Femur (tissue), 1 donor: ENCODE results near the gene ZNF423.
A peak's percentile ranks its signal among the peaks of the same experiment; 100 is the strongest.
"Not testable (repeated sequence)": the region's sequence is repeated elsewhere in the genome, so short reads cannot be mapped to it uniquely, and the experiment has no call there.

Experiments
- DNase-seq: peaks from one replicate; pipeline ENCODE4 v3.0.0-alpha.2; 2017

The ZNF423 gene

GRCh38 chr16:49690778-49691177, 165.1 kb downstream of the ZNF423 start:
- DNase-seq: no peak

GRCh38 chr16:49688036-49688697, 167.7 kb downstream of the ZNF423 start:
- DNase-seq: no peak

DNA sequence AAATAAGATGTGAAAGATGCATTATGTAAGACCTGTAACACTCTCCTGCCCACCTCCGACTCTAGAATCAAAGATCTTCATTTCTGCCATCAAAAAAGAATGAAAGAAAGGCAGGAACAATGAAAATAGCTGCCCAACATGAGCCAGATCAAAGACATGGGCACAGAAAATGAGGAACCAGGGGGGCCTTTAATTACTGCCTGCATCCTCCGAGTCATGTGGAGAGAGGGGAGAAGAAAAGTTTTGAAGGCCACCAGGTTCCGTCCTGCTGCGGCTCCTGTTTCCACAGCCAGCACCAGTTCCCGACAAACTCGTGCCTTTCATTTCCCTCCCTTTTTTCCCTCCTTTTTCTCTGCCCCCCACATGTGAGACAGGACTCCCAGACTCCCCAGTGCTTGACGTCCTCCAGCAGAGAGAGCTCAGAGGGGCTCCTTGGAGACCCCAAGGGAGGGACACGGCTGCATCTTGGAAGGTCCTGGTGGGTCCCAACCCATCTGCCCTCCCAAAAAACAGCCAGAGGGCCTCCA, 168.4 kb downstream of the ZNF423 start:
- DNase-seq: no peak

DNA sequence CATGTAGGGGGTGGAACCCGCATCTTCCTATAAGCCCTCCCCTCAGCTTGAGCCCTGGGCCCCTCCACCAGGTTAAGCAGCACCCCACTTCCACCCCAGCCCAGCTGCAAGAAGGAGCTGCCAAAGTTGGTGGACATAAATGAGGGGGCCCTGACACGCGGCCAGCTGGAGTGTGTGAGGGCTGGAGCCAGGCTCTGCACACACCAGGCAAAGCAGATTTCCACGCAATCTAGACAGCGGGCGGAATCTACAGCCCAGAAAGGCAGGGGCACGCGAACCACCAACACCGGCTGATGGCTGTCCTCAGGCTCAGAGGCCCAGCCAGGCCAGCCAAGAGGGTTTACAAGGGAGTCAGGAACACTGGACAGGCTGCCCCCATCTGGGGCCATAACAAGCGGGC, 171.2 kb downstream of the ZNF423 start:
- no peak for DNase-seq

GRCh38 chr16:49682577-49683165, 173.2 kb downstream of the ZNF423 start:
- no peak for DNase-seq

- no peak for DNase-seq
These were observed 174.6 kb downstream of the ZNF423 start for GRCh38 chr16:49681217-49681883.

- no peak for DNase-seq
These were observed 176.8 kb downstream of the ZNF423 start for GRCh38 chr16:49679095-49679494.

DNA sequence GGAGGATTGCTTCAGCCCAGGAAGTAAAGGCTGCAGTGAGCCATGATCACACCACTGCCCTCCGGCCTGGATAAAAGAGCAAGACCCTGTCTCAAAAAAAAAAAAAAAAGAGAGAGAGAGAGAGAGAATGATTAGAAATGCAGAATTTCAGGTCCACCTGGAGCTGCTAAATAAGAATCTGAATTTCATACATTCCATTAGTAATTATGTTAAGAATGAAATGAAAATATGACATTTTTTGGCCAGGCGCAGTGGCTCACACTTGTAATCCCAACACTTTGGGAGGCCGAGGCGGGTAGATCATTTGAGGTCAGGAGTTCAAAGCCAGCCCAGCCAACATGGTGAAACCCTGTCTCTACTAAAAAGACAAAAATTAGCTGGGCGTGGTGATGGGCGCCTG, 178.3 kb downstream of the ZNF423 start:
- DNase-seq: not testable (repeated sequence)

DNA sequence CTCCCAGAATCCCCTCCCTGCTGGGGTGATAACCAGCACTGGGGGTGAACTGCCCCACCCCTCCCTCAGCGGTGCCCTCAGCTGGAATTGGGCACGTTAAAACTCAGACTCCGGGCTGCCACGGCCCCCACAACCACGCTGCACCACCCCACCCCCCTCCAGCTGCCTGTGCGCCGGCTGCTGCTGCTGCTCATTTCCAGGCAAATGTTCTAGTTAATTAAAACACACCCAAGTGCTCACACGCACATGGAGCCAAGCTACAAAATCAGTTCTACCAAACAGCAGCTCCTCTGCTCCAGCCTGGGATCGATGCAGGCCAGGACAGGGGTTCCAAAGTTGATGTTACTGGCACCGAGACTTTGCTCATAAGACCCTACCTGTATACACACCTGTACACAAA, 180.5 kb downstream of the ZNF423 start:
- peak; percentile 52 for DNase-seq

- DNase-seq: no peak
These were observed 180.9 kb downstream of the ZNF423 start for GRCh38 chr16:49674990-49675389.

DNA sequence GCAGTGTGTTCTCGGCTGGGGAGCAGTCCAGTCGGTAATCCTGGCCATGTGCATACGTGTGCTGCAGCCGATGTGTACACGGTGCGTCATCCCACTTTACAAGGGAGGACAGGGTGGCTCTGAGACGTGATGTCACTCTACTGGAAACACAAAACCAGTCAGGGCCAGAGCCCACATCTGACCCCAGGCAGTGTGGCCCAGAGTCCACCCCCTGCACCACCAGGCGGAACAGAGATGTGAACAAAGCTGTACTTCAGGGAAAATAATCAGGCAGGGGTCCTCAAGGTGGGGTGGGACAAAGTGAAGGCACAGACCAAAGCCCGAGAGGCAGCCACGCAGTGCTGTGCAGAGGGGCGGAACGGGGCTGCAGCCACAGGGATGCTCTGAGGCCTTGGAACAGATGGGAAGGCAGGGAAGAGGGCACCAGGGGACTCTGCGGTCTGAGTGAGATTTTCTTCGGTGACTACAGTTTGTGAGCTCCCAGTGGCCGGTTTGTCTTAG, 181.5 kb downstream of the ZNF423 start:
- DNase-seq: no peak

- DNase-seq: no peak
These were observed 182.5 kb downstream of the ZNF423 start for GRCh38 chr16:49673442-49673841.

DNA sequence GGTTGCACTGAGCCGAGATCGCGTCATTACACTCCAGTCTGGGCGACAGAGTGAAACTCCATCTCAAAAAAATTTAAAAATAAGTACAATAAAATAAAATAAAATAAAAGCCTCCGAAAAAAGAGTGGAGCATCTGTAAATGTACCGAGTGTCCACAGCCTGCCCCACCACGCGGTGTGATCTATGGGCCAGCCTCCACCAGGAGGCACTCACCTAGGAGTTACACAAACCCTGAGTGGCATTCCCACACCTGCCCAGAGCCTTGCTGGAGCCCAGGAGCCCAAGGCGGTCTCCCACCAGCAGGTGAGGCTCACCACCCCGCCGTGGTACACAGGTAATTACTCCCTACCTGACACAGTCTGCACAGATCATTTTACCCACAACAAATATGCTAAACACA, 183.2 kb downstream of the ZNF423 start:
- DNase-seq: no peak

DNA sequence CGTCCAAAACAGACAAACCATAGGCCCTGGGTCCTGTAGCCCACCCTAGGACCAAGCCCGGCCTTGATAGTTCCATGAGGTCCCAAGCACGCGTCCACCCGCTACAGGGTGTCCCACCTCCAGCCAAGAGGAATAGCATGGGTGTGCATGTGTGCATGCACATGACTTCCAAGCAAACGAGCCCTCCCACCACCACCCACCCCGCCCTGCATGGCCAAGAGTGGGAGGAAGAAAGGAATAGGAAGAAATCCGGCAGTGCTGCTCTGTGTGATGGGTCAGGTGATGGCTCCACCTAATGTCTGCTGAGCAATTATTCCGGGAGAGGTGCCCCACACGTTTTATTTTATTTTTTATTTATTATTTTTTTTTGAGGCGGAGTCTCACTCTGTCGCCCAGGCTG, 184.6 kb downstream of the ZNF423 start:
- no peak for DNase-seq

GRCh38 chr16:49670627-49671026, 185.3 kb downstream of the ZNF423 start:
- no peak for DNase-seq

DNA sequence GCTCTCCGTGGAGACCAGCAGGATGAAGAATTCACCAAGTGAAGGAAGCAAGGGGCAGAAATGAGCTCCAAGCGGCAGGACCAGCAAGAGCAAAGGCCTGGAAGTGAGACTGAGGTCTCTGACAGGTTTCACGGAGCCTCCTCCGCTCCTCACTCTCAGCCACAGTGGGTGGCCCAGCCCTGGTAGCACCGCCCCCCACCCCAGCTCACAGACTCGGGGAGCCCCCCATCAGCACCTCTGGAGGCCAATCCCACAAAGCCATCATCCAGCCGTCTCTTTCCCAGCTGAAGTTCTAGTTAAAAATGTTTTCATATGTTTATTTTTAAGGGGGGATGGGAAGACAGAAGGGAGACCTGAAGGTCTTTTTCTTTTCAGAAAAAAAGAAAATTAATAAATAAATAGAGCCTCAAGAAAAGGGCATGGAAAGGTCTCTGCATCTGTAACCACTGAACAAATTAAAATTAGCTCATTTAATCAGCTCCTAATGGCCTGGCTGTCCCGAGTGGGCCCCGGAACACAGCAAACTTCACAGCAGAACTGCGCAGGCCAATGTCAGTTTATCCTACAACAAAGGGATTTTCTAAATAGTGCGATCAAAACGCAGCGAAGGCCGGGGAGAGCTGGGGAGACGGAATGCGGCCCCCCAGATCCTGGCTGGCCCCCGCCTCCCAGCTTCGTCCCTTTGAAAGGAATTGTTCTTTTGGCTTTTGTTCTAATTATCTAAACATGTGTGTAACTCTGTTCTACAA, 190.3 kb downstream of the ZNF423 start:
- peak; percentile 38 for DNase-seq

DNA sequence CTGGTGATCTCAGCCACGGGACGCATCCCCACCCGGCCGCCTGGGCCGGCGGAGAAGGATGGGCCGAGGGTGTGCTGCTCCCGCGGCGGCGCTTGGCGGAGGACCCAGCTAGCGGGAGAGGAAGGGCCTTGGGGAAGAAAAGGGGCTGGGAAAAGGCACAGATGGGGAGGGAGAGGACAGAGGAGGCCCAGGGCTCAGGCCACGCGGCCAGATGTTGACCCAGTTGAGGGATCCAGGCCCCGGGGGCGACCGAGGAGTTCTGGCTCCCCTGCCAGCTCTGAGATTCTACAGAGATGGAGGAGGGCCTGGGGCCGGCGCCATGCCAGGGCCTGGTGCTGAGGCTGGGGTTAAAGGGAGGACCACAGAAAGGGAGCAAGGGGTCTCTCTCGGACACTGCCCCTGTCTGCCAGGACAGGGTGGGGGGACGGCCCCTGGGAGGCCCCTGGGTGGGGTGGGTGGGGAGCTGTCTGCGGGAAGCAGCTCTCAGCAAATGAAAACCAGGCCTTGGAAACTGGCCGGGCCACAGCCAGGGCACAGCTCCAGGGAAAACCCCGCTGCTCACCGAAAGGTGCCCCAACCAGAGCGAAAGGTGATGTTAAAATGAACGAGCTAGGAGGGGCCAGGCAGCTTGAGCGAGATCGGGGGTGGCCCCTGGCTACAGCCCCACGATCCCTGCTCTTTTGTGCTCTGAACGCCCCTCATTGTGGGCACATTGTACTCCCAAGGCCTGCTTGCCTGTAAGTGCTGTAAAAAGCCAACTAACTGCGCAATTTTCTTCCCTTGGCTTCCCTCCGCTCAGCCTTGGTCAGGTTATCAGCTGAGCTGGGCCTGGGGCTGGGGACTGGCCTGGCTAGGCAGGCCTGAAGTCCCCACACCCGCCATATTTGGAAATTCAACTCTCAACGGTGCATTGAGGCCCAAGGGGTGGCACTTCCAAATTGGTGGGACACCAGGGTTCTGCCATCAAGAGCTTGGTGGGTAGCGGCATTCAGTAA, 191.4 kb downstream of the ZNF423 start:
- peak; percentile 74 for DNase-seq

GRCh38 chr16:49663081-49664065, 192.5 kb downstream of the ZNF423 start:
- DNase-seq: peak; percentile 64

DNA sequence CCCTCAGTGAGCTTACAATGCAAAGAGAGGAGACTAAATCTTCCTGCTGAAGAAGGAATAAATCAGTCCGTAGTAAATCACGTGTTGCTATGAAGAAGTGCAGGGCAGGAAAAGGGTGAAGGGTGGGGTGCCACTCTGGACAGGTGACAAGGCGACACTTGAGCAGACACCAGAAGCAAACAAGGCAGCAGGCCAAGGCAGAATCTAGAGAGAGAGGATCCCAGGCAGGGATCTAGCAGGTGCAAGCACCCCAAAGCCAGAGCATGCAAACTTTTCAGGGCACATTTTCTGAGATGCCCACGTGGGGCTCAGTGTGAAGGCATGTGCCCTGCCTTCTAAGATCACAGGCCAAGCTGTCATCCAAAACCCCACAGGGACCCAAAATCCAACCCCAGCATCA, 193.3 kb downstream of the ZNF423 start:
- no peak for DNase-seq

DNA sequence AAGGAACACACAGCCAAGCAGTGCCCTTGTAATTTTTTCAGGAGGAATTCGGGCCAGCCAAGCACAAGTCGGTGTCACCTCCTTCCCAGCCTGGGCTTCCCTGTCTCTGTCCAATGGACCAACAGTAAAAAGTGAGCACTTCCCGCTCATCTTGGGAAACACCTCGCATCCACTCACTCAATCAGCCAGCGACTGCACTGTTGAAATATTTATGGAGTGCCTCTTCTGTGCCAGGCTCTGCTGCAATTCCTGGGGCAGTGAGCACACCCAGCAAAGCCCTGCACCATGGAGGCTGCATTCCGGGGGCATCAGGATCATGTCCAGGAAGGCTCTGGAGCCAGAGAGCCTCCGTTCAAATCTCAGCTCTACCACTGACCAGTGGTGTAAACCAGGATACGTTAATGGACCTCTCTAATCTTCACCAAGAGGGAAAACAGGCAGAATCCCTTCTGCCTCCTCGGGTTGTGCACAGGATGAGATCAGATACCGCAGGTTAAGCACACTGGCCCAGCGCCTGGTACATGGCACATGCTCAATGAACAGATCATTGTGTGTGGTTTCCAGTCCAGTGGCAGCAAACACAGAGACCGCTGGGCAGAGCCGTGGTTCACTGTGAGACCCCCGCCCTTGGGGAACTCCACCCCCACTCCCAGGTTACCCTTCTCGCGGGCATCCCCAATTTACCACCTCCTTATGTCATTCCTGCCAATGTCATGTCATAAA, 194.3 kb downstream of the ZNF423 start:
- DNase-seq: peak; percentile 52
